Activated naive CD4-positive, alpha-beta T cell treated with anti-CD3 and anti-CD28 coated beads, Interleukin-2, amount 50 U/mL, for 72 hours (primary cell): ENCODE measurements around the gene FAIM. TPM values are rescaled to one million over a fixed set of nuclear protein-coding genes. Genes with fewer than 3 reads are reported as not detected.

Experiments
- total RNA-seq, 2 donors: library from RNA; stranded (reverse); gene quantifications; one replicate each; pipeline ENCODE4 v1.2.3, GENCODE V29; 2022

The FAIM gene
- total RNA-seq, 2 donors from 2014 or later: 2.1 to 2.2 TPM

Other genes starting within 250 kb of the FAIM start
- gene ESYT3, start 174.2 kb upstream of the FAIM start, total RNA-seq: under 1 TPM; 0.14 to 0.35 TPM
- gene CEP70, start 14.5 kb upstream of the FAIM start, total RNA-seq: 10 to 100 TPM; 13.4 to 41.6 TPM
- gene PIK3CB, start 226.2 kb downstream of the FAIM start, total RNA-seq: 10 to 100 TPM; 18.8 to 21.7 TPM